CD14-positive monocyte (primary cell): ENCODE data around the gene SMC4. TPM values are rescaled to one million over a fixed set of nuclear protein-coding genes. Genes with fewer than 3 reads are reported as not detected.
A peak's percentile ranks its signal among the peaks of the same experiment; 100 is the strongest.

Experiments used
- DNase-seq, 3 donors: peaks; one replicate each; pipeline ENCODE4 v3.0.0-alpha.2; 2011 to 2022
- H2AFZ ChIP-seq: 2 replicates; pipeline ENCODE4 v1.6.0; 2012; ENCODE audit warnings: mild to moderate bottlenecking, low read depth, low read length, inconsistent platforms; ENCODE audit not compliant: insufficient read depth, poor library complexity, severe bottlenecking
- H3K27ac ChIP-seq, 2 donors: 1 replicate in 1 of 2; 2 replicates in 1 of 2; pipeline ENCODE4 v1.5.1; 2012 to 2013; ENCODE audit warnings: low read length in 2 of 2, control low read depth in 1 of 2, inconsistent platforms in 1 of 2, low read depth in 1 of 2, mild to moderate bottlenecking in 1 of 2
- H3K27me3 ChIP-seq, 2 donors: one replicate each; pipeline versions ENCODE4 v1.6.0 to v1.6.1; 2011 to 2013; ENCODE audit warnings: low read length in 2 of 2; ENCODE audit not compliant: control insufficient read depth in 2 of 2, insufficient read depth in 2 of 2
- H3K36me3 ChIP-seq, 2 donors: replicated peaks in 1 of 2; 1 replicate in 1 of 2; 2 replicates in 1 of 2; pipeline versions ENCODE4 v1.5.1 to v1.6.1; 2012 to 2013; ENCODE audit warnings: low read length in 2 of 2, control low read depth in 1 of 2, inconsistent platforms in 1 of 2, mild to moderate bottlenecking in 1 of 2; ENCODE audit not compliant: insufficient read depth in 2 of 2, control insufficient read depth in 1 of 2
- H3K4me1 ChIP-seq, 2 donors: 1 replicate in 1 of 2; 2 replicates in 1 of 2; pipeline versions ENCODE4 v1.5.1 to v1.6.1; 2012 to 2013; ENCODE audit warnings: low read length in 2 of 2, control low read depth in 1 of 2, inconsistent platforms in 1 of 2, mild to moderate bottlenecking in 1 of 2, moderate library complexity in 1 of 2; ENCODE audit not compliant: insufficient read depth in 2 of 2, control insufficient read depth in 1 of 2
- H3K4me2 ChIP-seq: replicated peaks from 2 replicates; pipeline ENCODE3; 2012; ENCODE audit warnings: low read length, moderate library complexity, mild to moderate bottlenecking; ENCODE audit not compliant: poor library complexity, severe bottlenecking; ENCODE audit errors: extremely low read depth
- H3K4me3 ChIP-seq, 3 experiments: fragments of 200-600 bp in 1 of 3; sonication (generic) in 1 of 3; replicated peaks in 1 of 3; 1 replicate in 2 of 3; 2 replicates in 1 of 3; pipeline ENCODE4 v1.5.1; 2011 to 2013; ENCODE audit warnings: low read length in 3 of 3, mild to moderate bottlenecking in 3 of 3, control low read depth in 2 of 3, low read depth in 2 of 3, inconsistent platforms in 1 of 3, moderate library complexity in 1 of 3
- H3K79me2 ChIP-seq: 2 replicates; pipeline ENCODE4 v1.6.0; 2012; ENCODE audit warnings: mild to moderate bottlenecking, control low read depth, inconsistent platforms, low read length, moderate library complexity; ENCODE audit not compliant: insufficient read depth
- H3K9ac ChIP-seq: 2 replicates; pipeline ENCODE4 v1.6.0; 2017; ENCODE audit warnings: low read length, mild to moderate bottlenecking; ENCODE audit not compliant: insufficient read depth, poor library complexity, severe bottlenecking
- H3K9me3 ChIP-seq, 2 donors: replicated peaks in 1 of 2; 1 replicate in 1 of 2; 2 replicates in 1 of 2; pipeline versions ENCODE4 v1.5.1 to v1.6.1; 2012 to 2013; ENCODE audit warnings: low read length in 2 of 2, control low read depth in 1 of 2; ENCODE audit not compliant: control insufficient read depth in 1 of 2, insufficient read depth in 1 of 2
- H4K20me1 ChIP-seq: 2 replicates; pipeline ENCODE4 v1.6.0; 2012; ENCODE audit warnings: mild to moderate bottlenecking, low read length, control low read depth, moderate library complexity; ENCODE audit not compliant: insufficient read depth
- H3K27ac Mint-ChIP-seq, 7 donors: one replicate each; pipeline ENCODE4 v1.8.0; 2020; ENCODE audit warnings: mild to moderate bottlenecking in 7 of 7, mixed read lengths in 7 of 7, moderate library complexity in 6 of 7, inconsistent platforms in 2 of 7
- H3K27me3 Mint-ChIP-seq, 3 donors: one replicate each; pipeline ENCODE4 v1.8.0; 2021 to 2022; ENCODE audit warnings: low read depth in 3 of 3, mild to moderate bottlenecking in 3 of 3, mixed read lengths in 3 of 3, moderate library complexity in 3 of 3, inconsistent platforms in 1 of 3
- H3K36me3 Mint-ChIP-seq, 2 donors: one replicate each; pipeline ENCODE4 v1.8.0; 2020; ENCODE audit warnings: mixed read lengths in 2 of 2, inconsistent platforms in 1 of 2, mild to moderate bottlenecking in 1 of 2
- H3K4me1 Mint-ChIP-seq: one replicate; pipeline ENCODE4 v1.8.0; 2020; ENCODE audit warnings: mild to moderate bottlenecking, mixed read lengths
- H3K4me3 Mint-ChIP-seq, 2 donors: one replicate each; pipeline ENCODE4 v1.8.0; 2020; ENCODE audit warnings: mild to moderate bottlenecking in 2 of 2, mixed read lengths in 2 of 2, moderate library complexity in 1 of 2
- H3K9me3 Mint-ChIP-seq, 7 donors: one replicate each; pipeline ENCODE4 v1.8.0; 2020 to 2022; ENCODE audit warnings: mixed read lengths in 7 of 7, mild to moderate bottlenecking in 6 of 7, moderate library complexity in 6 of 7, inconsistent platforms in 2 of 7
- WGBS: methylation state at CpG from one replicate; pipeline ENCODE4 v1.1.5; 2013; ENCODE audit warnings: missing lambda C conversion rate; ENCODE audit not compliant: insufficient coverage; 5-methylcytosine and 5-hydroxymethylcytosine counted together
- intact Hi-C, 2 donors: fragments of 100-400 bp; cut with micrococcal nuclease; formaldehyde crosslinking; loops; one replicate each; pipeline versions ENCODE4 v1.15.0 to v1.15.1; 2023
- polyA plus RNA-seq, 3 donors: library from polyadenylated mRNA; depleted of rRNA in 1 of 3; unstranded in 2 of 3; stranded (reverse) in 1 of 3; fragments of 300-500 nt in 2 of 3; fragments of >200 nt in 1 of 3; fragmentation: Illumina TruSeq in 2 of 3; gene quantifications; 1 replicate in 2 of 3; 2 replicates in 1 of 3; pipeline ENCODE4 v1.2.3, GENCODE V29; 2012 to 2021
- TF ChIP-seq, protein P1 (sequence below): fragments of 200-600 bp; IDR thresholded peaks from one replicate; pipeline ENCODE4 v1.8.0; 2022; ENCODE audit warnings: antibody characterized with exemption, mild to moderate bottlenecking

Gene SMC4
- polyA plus RNA-seq, 3 donors: 6.8 to 17.2 (median 14.1) TPM

DNA sequence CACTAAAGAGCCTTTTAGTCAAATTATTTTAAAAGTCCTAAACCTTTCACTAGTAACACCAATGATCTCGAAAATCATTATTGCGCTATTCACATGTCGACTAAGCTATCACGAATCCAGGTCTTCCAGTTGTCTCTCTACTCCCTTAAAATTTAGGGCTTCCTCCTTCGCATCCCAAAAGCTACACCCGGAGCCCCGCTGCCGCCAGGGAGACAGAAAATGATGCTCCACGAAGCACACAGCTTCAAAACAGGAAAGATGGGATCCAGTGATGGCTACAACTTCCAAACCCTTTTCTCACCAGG, 678 bp upstream of the SMC4 start:
- TF ChIP-seq, protein P1, sequence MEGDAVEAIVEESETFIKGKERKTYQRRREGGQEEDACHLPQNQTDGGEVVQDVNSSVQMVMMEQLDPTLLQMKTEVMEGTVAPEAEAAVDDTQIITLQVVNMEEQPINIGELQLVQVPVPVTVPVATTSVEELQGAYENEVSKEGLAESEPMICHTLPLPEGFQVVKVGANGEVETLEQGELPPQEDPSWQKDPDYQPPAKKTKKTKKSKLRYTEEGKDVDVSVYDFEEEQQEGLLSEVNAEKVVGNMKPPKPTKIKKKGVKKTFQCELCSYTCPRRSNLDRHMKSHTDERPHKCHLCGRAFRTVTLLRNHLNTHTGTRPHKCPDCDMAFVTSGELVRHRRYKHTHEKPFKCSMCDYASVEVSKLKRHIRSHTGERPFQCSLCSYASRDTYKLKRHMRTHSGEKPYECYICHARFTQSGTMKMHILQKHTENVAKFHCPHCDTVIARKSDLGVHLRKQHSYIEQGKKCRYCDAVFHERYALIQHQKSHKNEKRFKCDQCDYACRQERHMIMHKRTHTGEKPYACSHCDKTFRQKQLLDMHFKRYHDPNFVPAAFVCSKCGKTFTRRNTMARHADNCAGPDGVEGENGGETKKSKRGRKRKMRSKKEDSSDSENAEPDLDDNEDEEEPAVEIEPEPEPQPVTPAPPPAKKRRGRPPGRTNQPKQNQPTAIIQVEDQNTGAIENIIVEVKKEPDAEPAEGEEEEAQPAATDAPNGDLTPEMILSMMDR: no peak
- Histone ChIP-seq H3K4me1 (peaks cover 15 to 25% of the 10 kb centered on the region in 2 donors), H2AFZ (peak overlapping the region; percentile 95), H3K4me2 (peak overlapping the region; percentile 91), H3K9me3 (no peaks in the 10 kb centered on the region), H3K36me3 (no peaks in the 10 kb centered on the region), H3K79me2 (peaks cover 65% of the 10 kb centered on the region), H3K9ac (peak overlapping the region; percentile 76), H3K27ac (peak overlapping the region; percentile 87 to 89), H3K27me3 (no peaks in the 10 kb centered on the region), H3K4me3 (peak overlapping the region; percentile 87 to 99 (median 87)), H4K20me1 (no peaks in the 10 kb centered on the region)
- Mint-ChIP-seq H3K36me3 (peaks cover 0 to under 1% of the 10 kb centered on the region in 2 donors), H3K4me3 (peak overlapping the region; percentile 97 to 98), H3K27me3 (no peaks in the 10 kb centered on the region), H3K27ac (peak overlapping the region; percentile 95 to 99 (median 98)), H3K4me1 (peaks cover 36% of the 10 kb centered on the region), H3K9me3 (no peaks in the 10 kb centered on the region)
- 0% methylated on average over 5 of the region's 9 CpGs for WGBS
- intact Hi-C loops: loop anchor here (5.0 kb wide), 1 partner anchor 169 kb away; the partner anchor contains the start of gene KPNA4 (in 2 of the 2)
- no peak for DNase-seq

- Histone ChIP-seq H3K36me3 (no peaks in the 10 kb centered on the region), H4K20me1 (no peaks in the 10 kb centered on the region), H3K79me2 (peaks cover 77% of the 10 kb centered on the region), H3K27ac (peak overlapping the region; percentile 87 to 89), H3K9me3 (no peaks in the 10 kb centered on the region), H3K27me3 (no peaks in the 10 kb centered on the region), H2AFZ (peak overlapping the region; percentile 95), H3K4me2 (peak overlapping the region; percentile 91), H3K9ac (peak overlapping the region; percentile 76), H3K4me1 (peaks cover 17 to 33% of the 10 kb centered on the region in 2 donors), H3K4me3 (peak overlapping the region; percentile 87 to 99 (median 87))
- Mint-ChIP-seq H3K27ac (peak overlapping the region; percentile 95 to 99 (median 98)), H3K4me1 (peaks cover 44% of the 10 kb centered on the region), H3K9me3 (no peaks in the 10 kb centered on the region), H3K4me3 (peak overlapping the region; percentile 97 to 98), H3K36me3 (peaks cover 0 to 3% of the 10 kb centered on the region in 2 donors), H3K27me3 (no peaks in the 10 kb centered on the region)
- TF ChIP-seq, protein P1: no peak
- intact Hi-C loops: loop anchor here in 1 of 2 donors (5.0 kb wide), 1 partner anchor 47 kb away; the partner anchor contains the start of gene TRIM59
- DNase-seq: peak; percentile 15 to 44 (median 24)
- under 1% methylated on average over 44 of the region's 49 CpGs for WGBS
Observed at GRCh38 chr3:160400030-160400701, 716 bp downstream of the SMC4 start.
